Measurements from ENCODE around the gene KLHL29. TPM values are rescaled to one million over a fixed set of nuclear protein-coding genes. Genes with fewer than 3 reads are reported as not detected.

The KLHL29 gene
- total RNA-seq, 1 experiment from 2014 or later, result 7.7 TPM

DNA sequence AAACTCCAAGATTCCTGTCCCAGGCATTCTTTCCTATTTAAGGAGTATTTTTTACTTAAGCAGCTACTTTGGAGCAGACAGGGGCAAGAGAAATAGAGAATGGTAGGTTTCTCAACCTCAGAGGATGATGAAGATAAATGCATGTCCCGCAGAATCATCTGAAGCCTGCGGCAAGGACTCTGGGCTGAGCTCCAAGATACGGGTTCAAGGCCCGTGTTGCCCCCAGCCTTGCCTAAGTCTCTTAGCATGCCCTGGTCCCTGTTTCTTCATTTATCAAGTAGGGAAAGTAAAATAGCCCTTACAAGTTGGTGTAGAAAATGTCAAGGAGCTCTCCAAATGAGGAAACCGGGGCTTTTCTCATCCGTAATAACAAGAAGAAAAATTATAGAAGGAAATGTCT is 214.0 kb downstream of the KLHL29 start:
- H3K4me3 ChIP-seq (ENCODE audit: low read depth in 2 of 2, low read length in 2 of 2), result no peak overlapping the region
- no peaks in the 10 kb centered on the region for H3K27me3 ChIP-seq (ENCODE audit: control insufficient read depth, insufficient read depth, low read length)
- no peaks in the 10 kb centered on the region for H3K9me3 ChIP-seq (ENCODE audit: control insufficient read depth, insufficient read depth, low read depth, low read length)
- ATAC-seq, result no peak
- in situ Hi-C loops (cut with HindIII; ENCODE audit: low pct_unique_long_range_greater_than_20kb, low sequenced_read_pairs) (no loop called here), intact Hi-C loops (cut with micrococcal nuclease; ENCODE audit: unreplicated experiment) (no loop called here)
- TF ChIP-seq, protein P1, sequence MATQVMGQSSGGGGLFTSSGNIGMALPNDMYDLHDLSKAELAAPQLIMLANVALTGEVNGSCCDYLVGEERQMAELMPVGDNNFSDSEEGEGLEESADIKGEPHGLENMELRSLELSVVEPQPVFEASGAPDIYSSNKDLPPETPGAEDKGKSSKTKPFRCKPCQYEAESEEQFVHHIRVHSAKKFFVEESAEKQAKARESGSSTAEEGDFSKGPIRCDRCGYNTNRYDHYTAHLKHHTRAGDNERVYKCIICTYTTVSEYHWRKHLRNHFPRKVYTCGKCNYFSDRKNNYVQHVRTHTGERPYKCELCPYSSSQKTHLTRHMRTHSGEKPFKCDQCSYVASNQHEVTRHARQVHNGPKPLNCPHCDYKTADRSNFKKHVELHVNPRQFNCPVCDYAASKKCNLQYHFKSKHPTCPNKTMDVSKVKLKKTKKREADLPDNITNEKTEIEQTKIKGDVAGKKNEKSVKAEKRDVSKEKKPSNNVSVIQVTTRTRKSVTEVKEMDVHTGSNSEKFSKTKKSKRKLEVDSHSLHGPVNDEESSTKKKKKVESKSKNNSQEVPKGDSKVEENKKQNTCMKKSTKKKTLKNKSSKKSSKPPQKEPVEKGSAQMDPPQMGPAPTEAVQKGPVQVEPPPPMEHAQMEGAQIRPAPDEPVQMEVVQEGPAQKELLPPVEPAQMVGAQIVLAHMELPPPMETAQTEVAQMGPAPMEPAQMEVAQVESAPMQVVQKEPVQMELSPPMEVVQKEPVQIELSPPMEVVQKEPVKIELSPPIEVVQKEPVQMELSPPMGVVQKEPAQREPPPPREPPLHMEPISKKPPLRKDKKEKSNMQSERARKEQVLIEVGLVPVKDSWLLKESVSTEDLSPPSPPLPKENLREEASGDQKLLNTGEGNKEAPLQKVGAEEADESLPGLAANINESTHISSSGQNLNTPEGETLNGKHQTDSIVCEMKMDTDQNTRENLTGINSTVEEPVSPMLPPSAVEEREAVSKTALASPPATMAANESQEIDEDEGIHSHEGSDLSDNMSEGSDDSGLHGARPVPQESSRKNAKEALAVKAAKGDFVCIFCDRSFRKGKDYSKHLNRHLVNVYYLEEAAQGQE (IDR thresholded peaks at IDR 0.05; ENCODE audit: insufficient read depth in 1 of 2, low read depth in 2 of 2, low read length in 1 of 2), result no peak
- TF ChIP-seq TCF7L2 (IDR thresholded peaks at IDR 0.05; ENCODE audit: low read depth, low read length) (no peak), SIN3A (IDR thresholded peaks at IDR 0.05; ENCODE audit: borderline replicate concordance, insufficient read depth, low read depth, low read length) (no peak), POLR2AphosphoS5 (IDR thresholded peaks at IDR 0.05; ENCODE audit: low read depth, low read length) (no peak), CTCF (IDR thresholded peaks at IDR 0.05) (no peak)
- BruUV-seq (replicated peaks), result no TSS peak
- no peak overlapping the region for H3K27ac ChIP-seq (ENCODE audit: low read length)
- no peak for DNase-seq (ENCODE audit: low read depth, low spot score)
- ChIA-PET POLR2A (no interaction called here), CTCF (no interaction called here)
- H3K36me3 ChIP-seq (ENCODE audit: control insufficient read depth, insufficient read depth, low read length), result no peaks in the 10 kb centered on the region
- no peaks in the 10 kb centered on the region for H3K4me1 ChIP-seq (ENCODE audit: control insufficient read depth, insufficient read depth, low read length)

GRCh38 chr2:23599667-23600066 is 214.7 kb downstream of the KLHL29 start:
- intact Hi-C loops (cut with micrococcal nuclease; ENCODE audit: unreplicated experiment) (no loop called here), in situ Hi-C loops (cut with HindIII; ENCODE audit: low pct_unique_long_range_greater_than_20kb, low sequenced_read_pairs) (no loop called here)
- Histone ChIP-seq H3K4me1 (ENCODE audit: control insufficient read depth, insufficient read depth, low read length) (no peaks in the 10 kb centered on the region), H3K4me3 (ENCODE audit: low read depth in 2 of 2, low read length in 2 of 2) (no peak overlapping the region), H3K9me3 (ENCODE audit: control insufficient read depth, insufficient read depth, low read depth, low read length) (no peaks in the 10 kb centered on the region), H3K27ac (ENCODE audit: low read length) (no peak overlapping the region), H3K27me3 (ENCODE audit: control insufficient read depth, insufficient read depth, low read length) (no peaks in the 10 kb centered on the region), H3K36me3 (ENCODE audit: control insufficient read depth, insufficient read depth, low read length) (no peaks in the 10 kb centered on the region)
- POLR2A ChIA-PET, result no interaction called here
- CTCF ChIA-PET, result no interaction called here
- no peak for DNase-seq (ENCODE audit: low read depth, low spot score)
- TF ChIP-seq, protein P1 (IDR thresholded peaks at IDR 0.05; ENCODE audit: insufficient read depth in 1 of 2, low read depth in 2 of 2, low read length in 1 of 2), result no peak
- TF ChIP-seq CTCF (IDR thresholded peaks at IDR 0.05) (no peak), SIN3A (IDR thresholded peaks at IDR 0.05; ENCODE audit: borderline replicate concordance, insufficient read depth, low read depth, low read length) (no peak)
- BruUV-seq (replicated peaks), result no TSS peak
- no peak for ATAC-seq

All from Panc1 (cell line).